Lower leg skin (tissue), 4 donors: ENCODE data around the gene PPM1K. TPM values are rescaled to one million over a fixed set of nuclear protein-coding genes. Genes with fewer than 3 reads are reported as not detected.

Source experiments
- DNase-seq, 2 donors: peaks; one replicate each; pipeline ENCODE4 v3.0.0-alpha.2; 2019; ENCODE audit warnings: low spot score in 2 of 2
- H3K4me3 ChIP-seq: fragments of 200-600 bp; sonication (generic); 2 replicates; pipeline ENCODE4 v1.5.1; 2017; ENCODE audit warnings: mild to moderate bottlenecking, low read depth; ENCODE audit not compliant: poor library complexity, severe bottlenecking
- POLR2A ChIP-seq, 2 donors: fragments of 450-650 bp; IDR thresholded peaks; one replicate each; pipeline ENCODE4 v1.6.1; 2016 to 2017; ENCODE audit warnings: antibody characterized with exemption in 2 of 2, mild to moderate bottlenecking in 1 of 2, moderate library complexity in 1 of 2
- WGBS, 2 donors: methylation state at CpG; one replicate each; pipeline ENCODE4 v1.1.5; 2018; 5-methylcytosine and 5-hydroxymethylcytosine counted together
- intact Hi-C: fragments of 100-400 bp; cut with DNase I; formaldehyde crosslinking; loops from one replicate; pipeline ENCODE4 v1.15.0; 2023; ENCODE audit warnings: low total_unique reads
- total RNA-seq, 4 donors: library from RNA; depleted of rRNA; stranded (reverse); fragments of >200 nt; gene quantifications; one replicate each; pipeline ENCODE4 v1.1.0, GENCODE V29; 2016
- TF ChIP-seq, protein P1 (sequence below), 3 donors: fragments of 450-650 bp; IDR thresholded peaks; one replicate each; pipeline ENCODE4 v1.5.1; 2016; ENCODE audit warnings: antibody characterized with exemption in 3 of 3, mild to moderate bottlenecking in 3 of 3, moderate library complexity in 2 of 3

Gene PPM1K
- total RNA-seq, 4 donors from 2014 or later, result 7.4 to 13.6 (median 8.2) TPM

DNA sequence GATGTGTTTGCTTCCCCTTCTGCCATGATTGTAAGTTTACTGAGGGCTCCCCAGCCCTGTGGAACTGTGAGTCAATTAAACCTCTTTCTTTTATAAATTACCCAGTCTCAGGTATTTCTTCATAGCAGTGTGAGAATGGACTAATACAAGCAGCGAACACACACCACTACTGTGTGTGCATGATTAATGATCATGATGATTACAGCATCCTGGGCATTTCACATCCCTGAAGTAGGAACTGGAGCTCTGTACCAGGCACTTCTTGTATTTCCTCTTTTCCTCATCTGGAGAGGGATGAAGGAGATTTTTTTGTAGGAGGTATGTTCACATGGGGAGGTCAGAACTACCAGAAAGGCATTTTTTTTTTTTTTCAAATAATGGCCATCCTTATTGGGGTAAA is 60.8 kb downstream of the PPM1K start:
- H3K4me3 ChIP-seq, result no peak overlapping the region
- TF ChIP-seq, protein P1, sequence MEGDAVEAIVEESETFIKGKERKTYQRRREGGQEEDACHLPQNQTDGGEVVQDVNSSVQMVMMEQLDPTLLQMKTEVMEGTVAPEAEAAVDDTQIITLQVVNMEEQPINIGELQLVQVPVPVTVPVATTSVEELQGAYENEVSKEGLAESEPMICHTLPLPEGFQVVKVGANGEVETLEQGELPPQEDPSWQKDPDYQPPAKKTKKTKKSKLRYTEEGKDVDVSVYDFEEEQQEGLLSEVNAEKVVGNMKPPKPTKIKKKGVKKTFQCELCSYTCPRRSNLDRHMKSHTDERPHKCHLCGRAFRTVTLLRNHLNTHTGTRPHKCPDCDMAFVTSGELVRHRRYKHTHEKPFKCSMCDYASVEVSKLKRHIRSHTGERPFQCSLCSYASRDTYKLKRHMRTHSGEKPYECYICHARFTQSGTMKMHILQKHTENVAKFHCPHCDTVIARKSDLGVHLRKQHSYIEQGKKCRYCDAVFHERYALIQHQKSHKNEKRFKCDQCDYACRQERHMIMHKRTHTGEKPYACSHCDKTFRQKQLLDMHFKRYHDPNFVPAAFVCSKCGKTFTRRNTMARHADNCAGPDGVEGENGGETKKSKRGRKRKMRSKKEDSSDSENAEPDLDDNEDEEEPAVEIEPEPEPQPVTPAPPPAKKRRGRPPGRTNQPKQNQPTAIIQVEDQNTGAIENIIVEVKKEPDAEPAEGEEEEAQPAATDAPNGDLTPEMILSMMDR (IDR thresholded peaks at IDR 0.05), result no peak
- no peak for TF ChIP-seq POLR2A (IDR thresholded peaks at IDR 0.05)
- intact Hi-C loops, result no loop called here
- whole genome bisulfite sequencing, 2 donors, result 87 to 96% methylated on average over 1 of the region's 1 CpG
- no peak for DNase-seq

DNA sequence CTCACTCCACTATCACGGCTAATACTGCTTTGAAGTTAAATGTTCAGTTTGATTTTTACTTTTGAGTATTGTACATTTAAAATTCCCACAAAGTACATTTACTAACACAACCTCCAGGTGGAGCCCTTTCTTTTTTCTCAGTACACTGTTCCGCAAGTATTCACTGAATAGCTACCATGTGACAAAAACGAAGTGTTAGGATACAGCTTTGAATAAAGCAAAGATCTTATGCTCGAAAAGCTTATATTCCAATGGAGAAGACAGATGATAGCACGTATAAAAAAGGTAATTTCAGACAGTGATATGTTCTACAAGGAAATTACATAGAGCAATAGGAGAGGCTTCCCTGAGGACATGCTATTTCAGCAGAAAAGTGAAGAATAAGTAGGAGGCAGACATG is 65.3 kb downstream of the PPM1K start:
- TF ChIP-seq POLR2A (IDR thresholded peaks at IDR 0.05), result no peak
- TF ChIP-seq, protein P1 (IDR thresholded peaks at IDR 0.05), result no peak
- intact Hi-C loops, result loop anchor here (5.0 to 10.0 kb wide), 3 partner anchors 238 to 364 kb away; partner anchors contain the start of gene HERC5
- no peak for DNase-seq
- no peak overlapping the region for H3K4me3 ChIP-seq
- WGBS, 2 donors, result 0 to 1% methylated on average over 5 of the region's 5 CpGs

DNA sequence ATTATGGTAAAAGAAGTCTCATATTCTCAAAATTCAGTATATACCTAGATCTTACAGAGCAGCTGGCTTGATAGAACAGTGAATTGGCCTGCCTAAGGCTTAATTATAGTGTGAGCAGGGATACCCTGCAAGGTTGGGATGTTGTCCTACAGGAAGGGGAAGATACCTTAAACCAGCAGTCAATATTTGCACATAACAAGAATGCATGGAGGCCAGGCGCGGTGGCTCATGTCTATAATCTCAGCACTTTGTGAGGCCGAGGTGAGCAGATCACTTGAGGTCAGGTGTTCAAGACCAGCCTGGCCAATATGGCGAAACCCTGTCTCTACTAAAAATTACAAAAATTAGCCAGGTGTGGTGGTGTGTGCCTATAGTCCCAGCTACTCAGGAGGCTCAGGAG is 67.2 kb downstream of the PPM1K start:
- TF ChIP-seq, protein P1 (IDR thresholded peaks at IDR 0.05), result no peak
- no peak for TF ChIP-seq POLR2A (IDR thresholded peaks at IDR 0.05)
- DNase-seq, result no peak
- H3K4me3 ChIP-seq, result no peak overlapping the region
- WGBS, 2 donors, result 88 to 95% methylated on average over 4 of the region's 4 CpGs
- intact Hi-C loops, result loop anchor here (5.0 to 10.0 kb wide), 3 partner anchors 240 to 362 kb away; partner anchors contain the start of gene HERC5

DNA sequence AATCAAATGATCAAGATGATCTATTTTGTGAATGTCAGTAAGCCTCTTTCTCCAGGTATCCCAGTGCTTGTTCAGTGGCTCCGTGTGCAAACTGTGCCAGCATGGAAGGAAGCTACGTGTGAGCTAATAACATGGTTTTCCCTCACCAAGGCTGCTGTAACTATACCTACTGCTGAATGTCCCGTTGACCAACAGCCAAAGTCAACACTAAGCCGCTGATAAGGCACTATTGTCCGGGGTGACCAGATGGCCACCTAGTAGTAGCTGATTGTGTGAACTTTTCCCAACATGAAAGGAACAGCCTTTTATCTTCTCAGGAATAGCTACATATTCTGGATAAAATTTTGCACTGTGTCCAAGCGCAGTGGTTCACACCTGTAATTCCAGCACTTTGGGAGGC is 68.0 kb downstream of the PPM1K start:
- intact Hi-C loops, result loop anchor here (5.0 to 10.0 kb wide), 3 partner anchors 241 to 362 kb away; partner anchors contain the start of gene HERC5
- DNase-seq, result no peak
- 86 to 90% methylated on average over 6 of the region's 6 CpGs for WGBS, 2 donors
- H3K4me3 ChIP-seq, result no peak overlapping the region
- TF ChIP-seq POLR2A (IDR thresholded peaks at IDR 0.05), result no peak
- TF ChIP-seq, protein P1 (IDR thresholded peaks at IDR 0.05), result no peak

DNA sequence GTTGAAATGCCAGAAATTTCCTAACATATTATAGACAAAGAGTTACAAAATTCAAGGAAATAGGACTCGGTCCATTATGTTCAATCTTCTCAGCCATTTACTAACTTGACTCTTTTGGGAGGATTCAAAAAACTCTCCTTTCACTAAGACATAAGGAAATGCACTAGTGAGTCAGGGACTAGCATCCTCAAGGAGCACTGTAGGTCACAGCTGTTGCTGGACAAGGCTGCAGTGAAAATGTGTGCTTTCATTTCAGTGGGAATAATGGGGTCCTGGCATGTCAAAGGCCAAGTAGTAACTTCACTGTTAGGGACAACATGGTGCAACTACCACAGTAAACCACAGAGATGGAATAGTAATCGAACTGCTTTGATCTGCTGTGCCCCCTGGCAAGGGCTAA is 69.0 kb downstream of the PPM1K start:
- H3K4me3 ChIP-seq, result no peak overlapping the region
- intact Hi-C loops, result loop anchor here (5.0 to 10.0 kb wide), 3 partner anchors 242 to 361 kb away; partner anchors contain the start of gene HERC5
- 70 to 72% methylated on average over 2 of the region's 2 CpGs for WGBS, 2 donors
- no peak for DNase-seq
- no peak for TF ChIP-seq POLR2A (IDR thresholded peaks at IDR 0.05)
- TF ChIP-seq, protein P1 (IDR thresholded peaks at IDR 0.05), result no peak

DNA sequence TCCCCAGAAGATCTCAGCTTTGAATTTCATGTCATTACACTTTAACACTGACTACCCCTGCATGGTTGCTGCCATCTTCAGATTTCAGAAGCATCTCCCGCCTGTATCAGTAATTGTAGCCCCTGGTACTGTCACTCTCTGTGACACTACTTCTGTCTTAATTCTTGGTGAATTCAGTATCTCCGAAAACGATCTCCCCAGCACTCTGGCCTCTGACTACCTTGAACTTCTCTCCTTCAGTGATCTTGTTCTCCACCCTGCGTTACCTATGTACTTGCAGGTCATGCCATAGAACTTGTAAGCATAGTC is 72.2 kb downstream of the PPM1K start:
- H3K4me3 ChIP-seq, result no peak overlapping the region
- DNase-seq, result no peak
- intact Hi-C loops, result loop anchor here (10.0 kb wide), 1 partner anchor 357 kb away; no protein-coding TSS in a partner anchor
- WGBS, 2 donors, result 47 to 57% methylated on average over 4 of the region's 4 CpGs
- TF ChIP-seq, protein P1 (IDR thresholded peaks at IDR 0.05), result no peak
- no peak for TF ChIP-seq POLR2A (IDR thresholded peaks at IDR 0.05)
